ENCODE results near the gene CALM1.

The CALM1 gene

DNA sequence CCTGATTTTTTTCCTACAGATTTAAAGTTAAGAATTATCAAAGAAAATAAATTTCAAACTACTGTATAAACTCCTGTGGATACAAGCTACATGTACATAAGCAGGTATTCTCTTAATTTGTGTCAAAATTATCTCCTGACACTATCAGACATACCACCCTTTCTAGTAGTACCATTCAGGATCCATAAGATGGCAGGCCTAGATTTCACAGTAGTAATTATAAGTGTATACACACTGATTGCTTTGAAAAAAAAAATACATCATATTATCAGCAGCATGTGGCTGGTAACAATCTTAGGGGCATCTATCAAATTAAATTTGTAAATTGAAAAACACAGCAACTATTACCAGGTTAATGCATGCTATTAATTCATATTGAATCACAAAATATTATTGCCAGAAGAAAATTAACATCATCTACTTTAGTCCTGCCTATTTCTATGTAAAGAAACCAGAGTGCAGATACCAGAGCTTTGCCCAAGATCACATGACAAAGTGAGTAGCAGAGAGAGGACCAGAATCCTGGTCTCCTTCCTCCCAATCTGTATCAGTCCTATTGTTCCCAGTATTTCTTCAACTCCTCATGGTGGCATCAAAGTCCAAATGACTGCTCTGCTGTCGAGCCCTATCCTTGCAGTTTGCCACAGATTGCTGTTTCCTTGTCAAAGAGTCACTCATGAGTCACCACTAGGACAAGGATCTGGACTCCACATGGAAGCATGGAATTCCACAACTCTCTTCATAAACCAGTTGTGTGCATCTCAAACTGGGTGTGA, 27.7 kb upstream of the CALM1 start:
- Histone ChIP-seq H3K4me1 (ENCODE audit: control insufficient read depth, insufficient read depth, low read length, unreplicated experiment) (no peaks in the 10 kb centered on the region), H3K79me2 (ENCODE audit: control insufficient read depth, insufficient read depth, low read length, unreplicated experiment) (no peaks in the 10 kb centered on the region), H3K27me3 (ENCODE audit: insufficient read depth, low read length) (no peaks in the 10 kb centered on the region), H3K27ac (ENCODE audit: low read depth, low read length) (no peak overlapping the region), H2AFZ (ENCODE audit: low read length, unreplicated experiment) (no peak overlapping the region), H3K4me3 (ENCODE audit: low read depth, low read length) (no peak overlapping the region), H3K36me3 (ENCODE audit: insufficient read depth, low read length) (no peaks in the 10 kb centered on the region)

DNA sequence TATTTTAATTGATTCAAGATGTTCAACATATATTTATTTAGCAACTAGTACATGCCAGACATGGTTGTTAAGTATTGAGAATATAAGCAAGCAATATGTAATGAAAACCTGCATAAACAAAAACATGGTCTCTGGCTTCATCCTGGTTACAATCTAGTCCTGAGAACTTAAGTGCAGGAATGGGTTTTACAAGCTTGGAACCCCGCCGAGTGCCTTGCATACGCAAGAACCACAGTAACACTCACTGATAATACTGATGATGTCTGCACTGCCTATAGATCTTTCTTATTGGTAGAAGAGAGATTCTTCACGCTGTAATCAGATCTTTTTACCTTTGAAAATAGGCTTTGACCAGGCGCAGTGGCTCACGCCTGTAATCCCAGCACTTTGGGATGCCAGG, 22.9 kb upstream of the CALM1 start:
- Histone ChIP-seq H3K36me3 (ENCODE audit: insufficient read depth, low read length) (no peaks in the 10 kb centered on the region), H3K27me3 (ENCODE audit: insufficient read depth, low read length) (no peaks in the 10 kb centered on the region), H3K4me1 (ENCODE audit: control insufficient read depth, insufficient read depth, low read length, unreplicated experiment) (no peaks in the 10 kb centered on the region), H3K27ac (ENCODE audit: low read depth, low read length) (no peak overlapping the region), H3K79me2 (ENCODE audit: control insufficient read depth, insufficient read depth, low read length, unreplicated experiment) (no peaks in the 10 kb centered on the region), H3K4me3 (ENCODE audit: low read depth, low read length) (no peak overlapping the region), H2AFZ (ENCODE audit: low read length, unreplicated experiment) (no peak overlapping the region)

DNA sequence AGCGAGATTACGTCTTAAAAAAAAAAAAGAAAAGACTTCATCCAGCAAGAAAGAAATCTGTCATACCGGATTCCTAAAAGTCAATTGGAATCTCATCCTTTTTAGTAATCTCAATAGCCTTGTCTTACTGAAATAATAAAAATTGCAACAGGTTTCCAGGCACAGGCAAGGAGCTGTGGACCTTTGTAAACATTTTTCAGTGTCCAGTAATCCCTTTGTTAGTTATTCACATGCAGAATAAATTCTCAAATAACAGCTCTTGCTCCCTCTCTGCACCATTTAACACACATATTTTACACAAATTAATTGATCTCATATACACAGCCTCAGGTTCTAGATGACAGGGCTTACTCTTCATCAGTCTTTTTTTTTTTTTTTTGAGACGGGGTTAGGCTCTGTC, 22.0 kb upstream of the CALM1 start:
- Histone ChIP-seq H3K4me3 (ENCODE audit: low read depth, low read length) (no peak overlapping the region), H3K36me3 (ENCODE audit: insufficient read depth, low read length) (no peaks in the 10 kb centered on the region), H3K27me3 (ENCODE audit: insufficient read depth, low read length) (no peaks in the 10 kb centered on the region), H2AFZ (ENCODE audit: low read length, unreplicated experiment) (no peak overlapping the region), H3K27ac (ENCODE audit: low read depth, low read length) (no peak overlapping the region), H3K4me1 (ENCODE audit: control insufficient read depth, insufficient read depth, low read length, unreplicated experiment) (no peaks in the 10 kb centered on the region), H3K79me2 (ENCODE audit: control insufficient read depth, insufficient read depth, low read length, unreplicated experiment) (no peaks in the 10 kb centered on the region)

DNA sequence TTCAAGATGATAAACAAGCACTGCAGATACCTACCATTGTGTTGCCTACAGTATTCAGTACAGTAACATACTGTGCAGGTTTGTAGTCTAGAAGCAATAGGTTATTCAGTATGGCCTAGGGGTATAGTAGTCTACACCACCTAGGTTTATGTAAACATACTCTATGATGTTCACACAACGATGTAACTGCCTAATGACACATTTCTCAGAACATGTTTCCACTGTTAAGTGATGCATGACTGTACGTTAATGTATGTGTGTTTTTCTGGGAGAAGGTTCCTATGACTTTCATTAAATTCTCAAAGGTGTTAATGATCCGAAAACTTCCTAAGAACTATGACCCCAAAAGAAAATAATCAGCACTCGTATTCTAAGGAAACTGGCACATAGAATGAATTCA, 20.9 kb upstream of the CALM1 start:
- H3K36me3 ChIP-seq (ENCODE audit: insufficient read depth, low read length), result no peaks in the 10 kb centered on the region

DNA sequence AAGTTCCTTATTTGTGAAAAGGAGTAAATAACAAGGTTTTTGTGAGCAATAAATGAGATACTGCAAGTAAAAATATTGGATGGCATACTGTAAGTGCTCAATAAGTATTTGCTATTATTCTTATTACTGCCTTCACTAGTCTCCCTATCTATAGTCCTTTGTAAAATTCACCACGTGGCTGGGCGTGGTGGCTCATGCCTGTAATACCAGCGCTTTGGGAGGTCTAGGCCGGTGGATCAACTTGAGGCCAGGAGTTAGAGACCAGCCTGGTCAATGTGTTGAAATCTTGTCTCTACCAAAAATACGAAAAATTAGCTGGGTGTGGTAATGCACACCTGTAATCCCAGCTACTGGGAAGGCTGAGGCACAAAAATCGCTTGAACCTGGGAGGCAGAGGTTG, 18.6 kb upstream of the CALM1 start:
- H3K27ac ChIP-seq (ENCODE audit: low read depth, low read length), result no peak overlapping the region
- H3K4me3 ChIP-seq (ENCODE audit: low read depth, low read length), result no peak overlapping the region
- no peaks in the 10 kb centered on the region for H3K36me3 ChIP-seq (ENCODE audit: insufficient read depth, low read length)
- H3K4me1 ChIP-seq (ENCODE audit: control insufficient read depth, insufficient read depth, low read length, unreplicated experiment), result peaks cover 12% of the 10 kb centered on the region
- no peak overlapping the region for H2AFZ ChIP-seq (ENCODE audit: low read length, unreplicated experiment)
- H3K27me3 ChIP-seq (ENCODE audit: insufficient read depth, low read length), result no peaks in the 10 kb centered on the region
- no peaks in the 10 kb centered on the region for H3K79me2 ChIP-seq (ENCODE audit: control insufficient read depth, insufficient read depth, low read length, unreplicated experiment)

More for the DNA sequence above, 20.9 kb upstream of the CALM1 start:
- no peaks in the 10 kb centered on the region for H3K27me3 ChIP-seq (ENCODE audit: insufficient read depth, low read length)
- no peaks in the 10 kb centered on the region for H3K79me2 ChIP-seq (ENCODE audit: control insufficient read depth, insufficient read depth, low read length, unreplicated experiment)
- no peak overlapping the region for H3K27ac ChIP-seq (ENCODE audit: low read depth, low read length)
- H3K4me3 ChIP-seq (ENCODE audit: low read depth, low read length), result no peak overlapping the region
- no peak overlapping the region for H2AFZ ChIP-seq (ENCODE audit: low read length, unreplicated experiment)
- no peaks in the 10 kb centered on the region for H3K4me1 ChIP-seq (ENCODE audit: control insufficient read depth, insufficient read depth, low read length, unreplicated experiment)

DNA sequence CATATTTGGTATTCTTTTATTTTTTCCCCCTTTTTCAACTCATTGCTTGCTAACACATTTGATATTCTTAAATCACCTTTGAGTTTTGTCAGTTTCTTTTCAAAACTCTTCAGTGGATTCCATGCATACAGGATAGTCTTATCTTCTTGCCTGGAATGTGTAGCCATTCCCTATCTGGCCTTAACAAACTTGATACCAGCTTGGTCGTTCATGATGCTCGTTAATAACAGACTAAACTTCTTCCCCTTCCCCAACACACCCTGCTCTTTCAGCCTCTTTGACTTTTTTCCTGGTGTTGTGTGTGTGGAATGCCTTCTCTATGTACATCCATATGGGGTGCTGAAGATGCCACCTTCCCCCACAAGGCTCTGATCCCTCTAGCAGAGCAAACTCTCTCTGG, 17.7 kb upstream of the CALM1 start:
- Histone ChIP-seq H3K79me2 (ENCODE audit: control insufficient read depth, insufficient read depth, low read length, unreplicated experiment) (no peaks in the 10 kb centered on the region), H3K27ac (ENCODE audit: low read depth, low read length) (no peak overlapping the region), H3K4me3 (ENCODE audit: low read depth, low read length) (no peak overlapping the region), H2AFZ (ENCODE audit: low read length, unreplicated experiment) (no peak overlapping the region), H3K4me1 (ENCODE audit: control insufficient read depth, insufficient read depth, low read length, unreplicated experiment) (peaks cover 16% of the 10 kb centered on the region), H3K27me3 (ENCODE audit: insufficient read depth, low read length) (no peaks in the 10 kb centered on the region), H3K36me3 (ENCODE audit: insufficient read depth, low read length) (no peaks in the 10 kb centered on the region)

DNA sequence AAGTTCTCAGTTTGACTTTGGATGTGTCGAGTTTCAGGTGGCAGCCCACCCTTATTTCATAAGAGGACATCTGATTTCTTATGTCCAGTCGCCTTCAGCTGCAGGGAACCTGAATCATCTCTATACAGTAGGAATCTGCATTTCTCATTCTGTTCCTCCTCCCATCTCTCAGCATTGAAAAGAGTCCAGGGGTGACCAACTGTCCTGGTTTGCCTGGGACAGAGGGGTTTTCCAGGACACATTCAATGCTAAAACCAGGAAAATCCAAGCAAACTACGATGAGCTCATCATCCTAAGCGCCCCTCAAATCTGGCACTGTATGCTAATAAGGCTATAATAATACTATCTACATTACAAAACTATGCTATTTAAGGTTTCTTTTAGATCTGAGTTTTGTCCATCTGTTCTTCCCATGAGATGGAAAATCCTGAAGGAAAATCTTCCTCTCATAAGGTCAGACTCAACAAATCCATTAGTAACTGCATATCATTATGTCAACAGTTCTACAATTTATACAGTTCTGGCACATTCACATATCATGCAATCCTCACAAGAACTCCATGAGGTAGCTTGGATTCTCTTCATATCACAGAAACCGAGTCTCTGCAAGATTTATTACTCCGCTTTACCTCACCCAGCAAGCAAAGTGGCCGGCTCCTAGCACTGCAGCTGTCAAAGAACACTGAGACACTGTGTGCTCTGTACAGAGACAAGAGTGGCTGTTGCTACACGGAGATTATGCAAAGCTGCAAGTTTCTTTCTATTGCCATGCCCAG, 15.6 kb upstream of the CALM1 start:
- Histone ChIP-seq H2AFZ (ENCODE audit: low read length, unreplicated experiment) (peak overlapping the region; percentile 60), H3K27me3 (ENCODE audit: insufficient read depth, low read length) (no peaks in the 10 kb centered on the region), H3K4me3 (ENCODE audit: low read depth, low read length) (peak overlapping the region; percentile 76), H3K27ac (ENCODE audit: low read depth, low read length) (no peak overlapping the region), H3K36me3 (ENCODE audit: insufficient read depth, low read length) (no peaks in the 10 kb centered on the region), H3K79me2 (ENCODE audit: control insufficient read depth, insufficient read depth, low read length, unreplicated experiment) (no peaks in the 10 kb centered on the region), H3K4me1 (ENCODE audit: control insufficient read depth, insufficient read depth, low read length, unreplicated experiment) (peaks cover 25% of the 10 kb centered on the region)

DNA sequence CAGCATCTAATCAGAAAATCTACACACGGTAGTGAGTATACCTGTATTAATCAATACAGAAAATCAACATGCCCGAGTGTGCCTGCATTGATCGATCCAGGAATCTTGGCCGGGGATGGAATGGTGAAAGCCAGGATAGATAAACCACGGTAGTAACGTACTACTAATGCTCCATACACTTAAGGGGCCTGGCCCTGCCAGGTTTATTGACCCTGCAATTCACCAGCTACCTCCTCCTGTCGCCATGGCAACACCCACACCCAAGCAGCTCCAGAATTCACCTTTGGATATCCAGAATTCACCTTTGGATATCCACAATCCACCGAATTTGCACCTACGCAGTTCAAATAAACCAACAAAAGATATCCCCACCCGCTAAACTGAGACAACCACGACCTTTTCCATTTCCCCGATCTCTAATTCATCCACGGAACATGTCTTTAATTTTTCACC, 14.8 kb upstream of the CALM1 start:
- Histone ChIP-seq H3K4me3 (ENCODE audit: low read depth, low read length) (peak overlapping the region; percentile 76), H2AFZ (ENCODE audit: low read length, unreplicated experiment) (peak overlapping the region; percentile 60), H3K27ac (ENCODE audit: low read depth, low read length) (peak overlapping the region; percentile 91)

DNA sequence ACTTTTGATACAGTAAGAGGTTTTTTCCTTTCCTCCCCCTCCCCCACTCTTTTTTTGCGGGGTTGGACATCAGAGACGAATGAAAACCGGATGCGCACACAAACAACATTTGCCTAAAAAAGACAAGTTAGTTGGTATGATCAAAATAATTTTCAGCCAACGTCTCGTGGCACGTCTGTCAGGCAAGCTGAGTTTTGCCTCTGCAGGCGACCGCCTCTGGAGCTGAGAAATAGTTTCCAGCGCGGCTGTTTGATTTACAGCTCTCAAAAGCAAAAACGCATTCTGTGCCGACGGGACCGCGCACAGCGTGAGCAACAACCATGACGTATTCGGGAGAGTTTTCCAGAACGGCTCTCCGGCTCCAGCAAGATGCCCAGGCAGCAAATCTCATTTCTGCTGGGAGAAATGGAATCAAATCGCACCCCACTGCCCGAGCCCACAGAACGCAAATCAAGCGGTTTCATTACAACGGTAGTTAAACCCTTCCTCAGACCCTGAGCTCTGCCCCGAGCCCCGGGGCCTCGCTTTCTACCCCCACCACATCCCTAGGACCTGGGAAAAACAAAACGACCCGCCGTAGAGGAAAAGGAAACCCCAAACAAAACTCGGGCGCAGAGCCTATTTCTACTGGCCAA, 14.2 kb upstream of the CALM1 start:
- Histone ChIP-seq H3K27ac (ENCODE audit: low read depth, low read length) (peak overlapping the region; percentile 91), H3K27me3 (ENCODE audit: insufficient read depth, low read length) (no peaks in the 10 kb centered on the region), H3K36me3 (ENCODE audit: insufficient read depth, low read length) (no peaks in the 10 kb centered on the region), H3K4me3 (ENCODE audit: low read depth, low read length) (peak overlapping the region; percentile 76), H2AFZ (ENCODE audit: low read length, unreplicated experiment) (peak overlapping the region; percentile 60), H3K4me1 (ENCODE audit: control insufficient read depth, insufficient read depth, low read length, unreplicated experiment) (peaks cover 34% of the 10 kb centered on the region), H3K79me2 (ENCODE audit: control insufficient read depth, insufficient read depth, low read length, unreplicated experiment) (no peaks in the 10 kb centered on the region)

More for the DNA sequence above, 14.8 kb upstream of the CALM1 start:
- no peaks in the 10 kb centered on the region for H3K36me3 ChIP-seq (ENCODE audit: insufficient read depth, low read length)
- no peaks in the 10 kb centered on the region for H3K27me3 ChIP-seq (ENCODE audit: insufficient read depth, low read length)
- H3K79me2 ChIP-seq (ENCODE audit: control insufficient read depth, insufficient read depth, low read length, unreplicated experiment), result no peaks in the 10 kb centered on the region
- peaks cover 28% of the 10 kb centered on the region for H3K4me1 ChIP-seq (ENCODE audit: control insufficient read depth, insufficient read depth, low read length, unreplicated experiment)

DNA sequence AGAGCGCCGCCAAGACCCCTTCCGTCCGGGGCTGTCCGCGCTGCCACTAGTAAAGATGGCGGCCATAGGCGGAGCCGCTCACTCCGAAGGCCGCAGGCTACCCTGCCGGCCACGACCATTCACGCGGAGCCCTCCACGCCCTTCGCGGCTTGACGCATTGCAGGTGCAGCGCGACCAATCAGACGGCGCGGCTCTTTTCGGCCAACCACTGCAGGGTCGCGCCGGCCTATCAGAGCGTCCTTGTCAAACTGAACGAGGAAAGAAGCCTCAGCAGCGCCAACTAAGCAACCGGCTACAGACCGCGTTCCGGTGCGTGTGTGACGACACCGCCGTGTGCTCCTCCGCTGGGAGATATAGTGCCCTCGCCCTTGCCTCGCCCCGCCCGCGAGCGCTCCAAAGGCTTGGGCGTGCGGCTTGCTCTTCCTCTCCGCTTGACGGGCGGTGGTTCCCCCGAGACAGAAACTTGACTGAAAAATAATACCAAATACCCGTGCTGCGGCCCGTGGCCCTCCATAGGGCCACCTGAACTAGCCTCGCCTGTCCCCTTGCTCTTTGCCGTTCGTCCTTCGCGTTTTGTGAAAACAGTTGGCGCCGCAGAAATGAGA, 13.6 kb upstream of the CALM1 start:
- no peaks in the 10 kb centered on the region for H3K79me2 ChIP-seq (ENCODE audit: control insufficient read depth, insufficient read depth, low read length, unreplicated experiment)
- H3K4me1 ChIP-seq (ENCODE audit: control insufficient read depth, insufficient read depth, low read length, unreplicated experiment), result peaks cover 39% of the 10 kb centered on the region
- peak overlapping the region; percentile 76 for H3K4me3 ChIP-seq (ENCODE audit: low read depth, low read length)
- no peaks in the 10 kb centered on the region for H3K27me3 ChIP-seq (ENCODE audit: insufficient read depth, low read length)
- H2AFZ ChIP-seq (ENCODE audit: low read length, unreplicated experiment), result peak overlapping the region; percentile 77
- no peaks in the 10 kb centered on the region for H3K36me3 ChIP-seq (ENCODE audit: insufficient read depth, low read length)
- peak overlapping the region; percentile 91 for H3K27ac ChIP-seq (ENCODE audit: low read depth, low read length)

Data from ACC112 (cell line).